ENCODE measurements around the gene TUBG2. TPM values are rescaled to one million over a fixed set of nuclear protein-coding genes. Genes with fewer than 3 reads are reported as not detected.
"Not testable (repeated sequence)": the region's sequence is repeated elsewhere in the genome, so short reads cannot be mapped to it uniquely, and the experiment has no call there.

Gene TUBG2
- total RNA-seq, 2 experiments from 2014 or later = 9.0 to 9.7 TPM

DNA sequence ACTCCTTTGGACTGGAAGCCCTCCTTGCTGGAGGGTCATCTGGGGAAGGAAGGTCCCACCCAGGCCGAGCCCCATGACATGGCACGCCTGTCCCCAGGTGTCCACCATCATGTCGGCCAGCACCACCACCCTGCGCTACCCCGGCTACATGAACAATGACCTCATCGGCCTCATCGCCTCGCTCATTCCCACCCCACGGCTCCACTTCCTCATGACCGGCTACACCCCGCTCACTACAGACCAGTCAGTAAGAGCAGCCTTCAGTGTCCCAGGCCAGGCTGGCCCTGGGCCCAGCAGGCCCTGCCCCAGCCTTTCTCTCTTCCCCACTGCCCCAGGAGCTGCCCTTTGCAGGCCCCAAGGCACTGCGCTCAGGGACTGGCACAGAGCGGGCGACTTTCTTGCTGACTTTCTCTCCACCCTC, 6.5 kb downstream of the TUBG2 start:
- H3K36me3 Mint-ChIP-seq (ENCODE audit: low read depth) = peaks cover 20% of the 10 kb centered on the region
- TF ChIP-seq, protein P1, sequence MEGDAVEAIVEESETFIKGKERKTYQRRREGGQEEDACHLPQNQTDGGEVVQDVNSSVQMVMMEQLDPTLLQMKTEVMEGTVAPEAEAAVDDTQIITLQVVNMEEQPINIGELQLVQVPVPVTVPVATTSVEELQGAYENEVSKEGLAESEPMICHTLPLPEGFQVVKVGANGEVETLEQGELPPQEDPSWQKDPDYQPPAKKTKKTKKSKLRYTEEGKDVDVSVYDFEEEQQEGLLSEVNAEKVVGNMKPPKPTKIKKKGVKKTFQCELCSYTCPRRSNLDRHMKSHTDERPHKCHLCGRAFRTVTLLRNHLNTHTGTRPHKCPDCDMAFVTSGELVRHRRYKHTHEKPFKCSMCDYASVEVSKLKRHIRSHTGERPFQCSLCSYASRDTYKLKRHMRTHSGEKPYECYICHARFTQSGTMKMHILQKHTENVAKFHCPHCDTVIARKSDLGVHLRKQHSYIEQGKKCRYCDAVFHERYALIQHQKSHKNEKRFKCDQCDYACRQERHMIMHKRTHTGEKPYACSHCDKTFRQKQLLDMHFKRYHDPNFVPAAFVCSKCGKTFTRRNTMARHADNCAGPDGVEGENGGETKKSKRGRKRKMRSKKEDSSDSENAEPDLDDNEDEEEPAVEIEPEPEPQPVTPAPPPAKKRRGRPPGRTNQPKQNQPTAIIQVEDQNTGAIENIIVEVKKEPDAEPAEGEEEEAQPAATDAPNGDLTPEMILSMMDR (IDR thresholded peaks at IDR 0.05) = no peak
- peaks cover 11% of the 10 kb centered on the region for H3K4me1 ChIP-seq (ENCODE audit: insufficient read depth, low read length)
- no peaks in the 10 kb centered on the region for H3K9me3 Mint-ChIP-seq
- no peaks in the 10 kb centered on the region for H3K9me3 ChIP-seq (ENCODE audit: control insufficient read depth in 1 of 2, insufficient read depth in 1 of 2, low read length in 2 of 2)
- H3K27me3 ChIP-seq (ENCODE audit: control insufficient read depth in 1 of 2, insufficient read depth in 2 of 2, low read length in 2 of 2) = peaks cover 0 to 5% of the 10 kb centered on the region in 2 experiments
- POLR2A ChIA-PET = no interaction called here
- DNase-seq (no peak), ATAC-seq (ENCODE audit: poor library complexity) (no peak)
- H3K4me1 Mint-ChIP-seq (ENCODE audit: low read depth) = peaks cover 6% of the 10 kb centered on the region
- intact Hi-C loops (cut with DNase I, micrococcal nuclease) = no loop called here
- H3K36me3 ChIP-seq (ENCODE audit: insufficient read depth, low read length) = peaks cover 5% of the 10 kb centered on the region
- peaks cover 5% of the 10 kb centered on the region for H3K27me3 Mint-ChIP-seq
- no peak overlapping the region for H3K27ac ChIP-seq (ENCODE audit: low read depth in 1 of 2, low read length in 2 of 2)
- H3K4me3 Mint-ChIP-seq = no peak overlapping the region
- CTCF ChIA-PET = no interaction called here
- no peak overlapping the region for H3K27ac Mint-ChIP-seq
- no peak overlapping the region for H3K4me3 ChIP-seq (ENCODE audit: low read length)

DNA sequence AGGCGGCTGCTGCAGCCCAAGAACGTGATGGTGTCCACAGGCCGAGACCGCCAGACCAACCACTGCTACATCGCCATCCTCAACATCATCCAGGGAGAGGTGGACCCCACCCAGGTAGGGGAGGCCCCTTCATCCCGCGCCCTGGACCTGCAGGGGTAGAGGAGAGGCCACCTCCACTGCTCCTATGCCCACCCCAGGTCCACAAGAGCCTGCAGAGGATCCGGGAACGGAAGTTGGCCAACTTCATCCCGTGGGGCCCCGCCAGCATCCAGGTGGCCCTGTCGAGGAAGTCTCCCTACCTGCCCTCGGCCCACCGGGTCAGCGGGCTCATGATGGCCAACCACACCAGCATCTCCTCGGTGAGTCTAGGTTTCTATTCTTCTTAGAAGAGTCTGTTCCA, 7.0 kb downstream of the TUBG2 start:
- intact Hi-C loops (cut with DNase I, micrococcal nuclease) = not testable (repeated sequence)

GRCh38 chr17:42667088-42667951, 8.2 kb downstream of the TUBG2 start:
- Histone ChIP-seq H3K4me3 (ENCODE audit: low read length) (no peak overlapping the region), H3K36me3 (ENCODE audit: insufficient read depth, low read length) (peaks cover 5% of the 10 kb centered on the region), H3K27me3 (ENCODE audit: control insufficient read depth in 1 of 2, insufficient read depth in 2 of 2, low read length in 2 of 2) (peaks cover 16 to 21% of the 10 kb centered on the region in 2 experiments), H3K9me3 (ENCODE audit: control insufficient read depth in 1 of 2, insufficient read depth in 1 of 2, low read length in 2 of 2) (peaks cover 0 to 13% of the 10 kb centered on the region in 2 experiments), H3K27ac (ENCODE audit: low read depth in 1 of 2, low read length in 2 of 2) (no peak overlapping the region), H3K4me1 (ENCODE audit: insufficient read depth, low read length) (peaks cover 26% of the 10 kb centered on the region)
- Mint-ChIP-seq H3K36me3 (ENCODE audit: low read depth) (peaks cover 20% of the 10 kb centered on the region), H3K27me3 (peaks cover 19% of the 10 kb centered on the region), H3K9me3 (no peaks in the 10 kb centered on the region), H3K4me3 (no peak overlapping the region), H3K27ac (no peak overlapping the region), H3K4me1 (ENCODE audit: low read depth) (peaks cover 17% of the 10 kb centered on the region)
- TF ChIP-seq, protein P1 (IDR thresholded peaks at IDR 0.05) = no peak
- ATAC-seq (ENCODE audit: poor library complexity) (no peak), DNase-seq (no peak)
- intact Hi-C loops (cut with DNase I, micrococcal nuclease) = no loop called here
- POLR2A ChIA-PET = no interaction called here
- CTCF ChIA-PET = interaction anchor here (0.5 kb wide), 1 partner anchor 312 kb away, joined by 3 read pairs; no protein-coding TSS in a partner anchor

More for the DNA sequence above, 7.0 kb downstream of the TUBG2 start:
- H3K27me3 ChIP-seq (ENCODE audit: control insufficient read depth in 1 of 2, insufficient read depth in 2 of 2, low read length in 2 of 2); POLR2A ChIA-PET; H3K4me3 ChIP-seq (ENCODE audit: low read length); H3K9me3 Mint-ChIP-seq; H3K4me1 Mint-ChIP-seq (ENCODE audit: low read depth); CTCF ChIA-PET; DNase-seq; H3K27ac Mint-ChIP-seq; ATAC-seq (ENCODE audit: poor library complexity); H3K4me3 Mint-ChIP-seq; H3K36me3 ChIP-seq (ENCODE audit: insufficient read depth, low read length); H3K9me3 ChIP-seq (ENCODE audit: control insufficient read depth in 1 of 2, insufficient read depth in 1 of 2, low read length in 2 of 2); H3K27ac ChIP-seq (ENCODE audit: low read depth in 1 of 2, low read length in 2 of 2): not testable (repeated sequence)
- peaks cover 16% of the 10 kb centered on the region for H3K4me1 ChIP-seq (ENCODE audit: insufficient read depth, low read length)
- Mint-ChIP-seq H3K36me3 (ENCODE audit: low read depth) (peaks cover 20% of the 10 kb centered on the region), H3K27me3 (peaks cover 10% of the 10 kb centered on the region)
